Adrenal gland (tissue), 12 donors: ENCODE results near the gene MARCKS. TPM values are rescaled to one million over a fixed set of nuclear protein-coding genes. Genes with fewer than 3 reads are reported as not detected.

Experiments
- DNase-seq, 7 donors: peaks; one replicate each; pipeline ENCODE4 v3.0.0-alpha.2; 2019 to 2020
- H3K27ac ChIP-seq, 5 donors: fragments of 200-600 bp; sonication (generic) in 4 of 5; 1 replicate in 3 of 5; 2 replicates in 2 of 5; pipeline versions ENCODE4 v1.5.1 to v1.8.0; 2016 to 2020; ENCODE audit warnings: mild to moderate bottlenecking in 1 of 5
- H3K27me3 ChIP-seq: fragments of 200-600 bp; 2 replicates; pipeline ENCODE4 v1.8.0; 2021
- H3K36me3 ChIP-seq, 2 donors: fragments of 200-600 bp; replicated peaks in 1 of 2; 1 replicate in 1 of 2; 2 replicates in 1 of 2; pipeline versions ENCODE4 v1.5.1 to v1.8.0; 2018 to 2022
- H3K4me1 ChIP-seq, 2 donors: fragments of 200-600 bp; replicated peaks in 1 of 2; 1 replicate in 1 of 2; 2 replicates in 1 of 2; pipeline versions ENCODE4 v1.5.1 to v1.8.0; 2018 to 2021
- H3K4me3 ChIP-seq, 4 donors: fragments of 200-600 bp; sonication (generic) in 3 of 4; one replicate each; pipeline ENCODE4 v1.5.1; 2016 to 2018
- H3K9me3 ChIP-seq, 3 donors: fragments of 200-600 bp; sonication (generic) in 1 of 3; replicated peaks in 1 of 3; 1 replicate in 2 of 3; 2 replicates in 1 of 3; pipeline versions ENCODE4 v1.5.1 to v1.8.0; 2016 to 2021
- POLR2A ChIP-seq, 2 donors: fragments of 450-650 bp; IDR thresholded peaks; one replicate each; pipeline ENCODE4 v1.6.1; 2017; ENCODE audit warnings: antibody characterized with exemption in 2 of 2, mild to moderate bottlenecking in 2 of 2, moderate library complexity in 1 of 2
- WGBS, 4 donors: extraction: QIAGEN DNeasy Blood & Tissue Kit in 2 of 4; methylation state at CpG; one replicate each; pipeline versions ENCODE4 v1.1.5 to v1.1.7; 2013 to 2017; 5-methylcytosine and 5-hydroxymethylcytosine counted together
- intact Hi-C, 2 donors: fragments of 100-400 bp; cut with DNase I; formaldehyde crosslinking; loops; one replicate each; pipeline versions ENCODE4 v1.14.1 to v1.15.0; 2022 to 2023
- polyA plus RNA-seq, 3 donors: library from polyadenylated mRNA; stranded (reverse); fragments of 200-250 nt in 2 of 3; fragments of 350-450 nt in 1 of 3; fragmentation: Illumina TruSeq in 1 of 3; extraction: RNeasy Lipid Tissue Mini Kit (QIAGEN cat#74804) in 1 of 3; gene quantifications; one replicate each; pipeline ENCODE4 v1.2.3, GENCODE V29; 2013 to 2014
- total RNA-seq, 9 donors: library from RNA; depleted of rRNA in 4 of 9; stranded (reverse); fragments of >200 nt in 4 of 9; fragments of 120-200 nt in 1 of 9; fragmentation: NEBNext Ultra II Directional in 1 of 9; extraction: Animal tissue kit (Norgen Biotek cat#: 25700) in 1 of 9; gene quantifications; one replicate each; pipeline versions ENCODE4 v1.1.0 to v1.2.4, GENCODE V29; 2013 to 2023
- TF ChIP-seq, protein P1 (sequence below), 6 experiments: fragments of 450-650 bp in 4 of 6; fragments of 200-600 bp in 2 of 6; sonication (generic) in 1 of 6; IDR thresholded peaks; 1 replicate in 5 of 6; 2 replicates in 1 of 6; pipeline versions ENCODE4 v1.5.1 to v1.8.0; 2016 to 2021; ENCODE audit warnings: antibody characterized with exemption in 6 of 6, mild to moderate bottlenecking in 2 of 6, moderate library complexity in 1 of 6
- donor health status: healthy with polysubstance abuse.
- donor health status: Bipolar disorder and iron deficiency.
- donor health status: DM: yes; HTN: yes; CAD: no.
- donor health status: DM: no; HTN: no; CAD: no.
- donor health status: DM: no; HTN: no; CAD: no.
- donor health status: DM: yes; HTN: yes; CAD: no.

MARCKS gene
- total and polyA plus RNA-seq, 12 donors, result 8.7 to 71.3 (median 41.1) TPM

DNA sequence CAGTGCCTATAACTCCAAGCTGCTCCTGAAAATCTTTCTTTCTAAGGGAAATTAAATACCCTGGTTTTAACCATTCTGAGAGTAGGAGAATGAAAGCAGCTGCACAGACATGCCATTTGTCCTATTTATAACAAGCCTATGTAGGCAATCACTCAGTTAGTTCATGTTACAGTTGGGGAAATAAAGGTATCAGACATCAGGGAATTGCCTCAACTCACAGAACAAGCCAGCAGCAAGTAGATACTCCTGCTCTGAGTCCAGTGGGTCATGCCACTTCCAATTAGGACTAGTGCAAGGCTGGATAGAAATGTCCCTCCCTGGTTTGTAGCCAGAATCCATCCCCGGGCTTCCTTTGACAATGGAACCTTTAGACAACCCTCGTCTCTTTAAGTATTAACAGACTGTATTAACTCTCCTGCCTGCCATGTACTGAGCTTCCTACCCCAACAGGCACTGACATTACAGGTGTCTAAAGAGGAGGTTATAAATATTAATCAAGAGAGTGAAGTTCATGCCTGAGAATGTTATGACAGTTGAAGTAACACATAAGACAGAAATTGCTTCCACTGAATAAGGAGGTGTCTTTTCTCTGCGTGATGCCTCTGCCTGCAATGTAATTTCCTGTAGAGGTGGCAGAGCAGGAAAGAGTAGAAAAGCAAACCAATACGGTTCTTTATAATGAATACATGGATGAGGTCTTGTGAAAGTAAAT is 28.0 kb upstream of the MARCKS start:
- 68 to 80% (median 74%) methylated on average over 4 of the region's 4 CpGs for WGBS, 4 donors
- Histone ChIP-seq H3K9me3 (no peaks in the 10 kb centered on the region), H3K36me3 (no peaks in the 10 kb centered on the region), H3K4me3 (no peak overlapping the region), H3K27me3 (no peaks in the 10 kb centered on the region), H3K27ac (no peak overlapping the region), H3K4me1 (no peaks in the 10 kb centered on the region)
- no peak for DNase-seq
- intact Hi-C loops, result no loop called here
- TF ChIP-seq, protein P1, sequence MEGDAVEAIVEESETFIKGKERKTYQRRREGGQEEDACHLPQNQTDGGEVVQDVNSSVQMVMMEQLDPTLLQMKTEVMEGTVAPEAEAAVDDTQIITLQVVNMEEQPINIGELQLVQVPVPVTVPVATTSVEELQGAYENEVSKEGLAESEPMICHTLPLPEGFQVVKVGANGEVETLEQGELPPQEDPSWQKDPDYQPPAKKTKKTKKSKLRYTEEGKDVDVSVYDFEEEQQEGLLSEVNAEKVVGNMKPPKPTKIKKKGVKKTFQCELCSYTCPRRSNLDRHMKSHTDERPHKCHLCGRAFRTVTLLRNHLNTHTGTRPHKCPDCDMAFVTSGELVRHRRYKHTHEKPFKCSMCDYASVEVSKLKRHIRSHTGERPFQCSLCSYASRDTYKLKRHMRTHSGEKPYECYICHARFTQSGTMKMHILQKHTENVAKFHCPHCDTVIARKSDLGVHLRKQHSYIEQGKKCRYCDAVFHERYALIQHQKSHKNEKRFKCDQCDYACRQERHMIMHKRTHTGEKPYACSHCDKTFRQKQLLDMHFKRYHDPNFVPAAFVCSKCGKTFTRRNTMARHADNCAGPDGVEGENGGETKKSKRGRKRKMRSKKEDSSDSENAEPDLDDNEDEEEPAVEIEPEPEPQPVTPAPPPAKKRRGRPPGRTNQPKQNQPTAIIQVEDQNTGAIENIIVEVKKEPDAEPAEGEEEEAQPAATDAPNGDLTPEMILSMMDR (IDR thresholded peaks at IDR 0.05), result no peak
- no peak for TF ChIP-seq POLR2A (IDR thresholded peaks at IDR 0.05)

- TF ChIP-seq POLR2A (IDR thresholded peaks at IDR 0.05), result no peak
- TF ChIP-seq, protein P1 (IDR thresholded peaks at IDR 0.05), result no peak
- Histone ChIP-seq H3K4me3 (no peak overlapping the region), H3K27ac (no peak overlapping the region), H3K36me3 (no peaks in the 10 kb centered on the region), H3K9me3 (no peaks in the 10 kb centered on the region), H3K4me1 (no peaks in the 10 kb centered on the region), H3K27me3 (no peaks in the 10 kb centered on the region)
- intact Hi-C loops, result no loop called here
- DNase-seq, result no peak
- WGBS, 4 donors, result 38 to 65% (median 45%) methylated on average over 1 of the region's 1 CpG
Measured at GRCh38 chr6:113829696-113830045, 27.5 kb upstream of the MARCKS start.

DNA sequence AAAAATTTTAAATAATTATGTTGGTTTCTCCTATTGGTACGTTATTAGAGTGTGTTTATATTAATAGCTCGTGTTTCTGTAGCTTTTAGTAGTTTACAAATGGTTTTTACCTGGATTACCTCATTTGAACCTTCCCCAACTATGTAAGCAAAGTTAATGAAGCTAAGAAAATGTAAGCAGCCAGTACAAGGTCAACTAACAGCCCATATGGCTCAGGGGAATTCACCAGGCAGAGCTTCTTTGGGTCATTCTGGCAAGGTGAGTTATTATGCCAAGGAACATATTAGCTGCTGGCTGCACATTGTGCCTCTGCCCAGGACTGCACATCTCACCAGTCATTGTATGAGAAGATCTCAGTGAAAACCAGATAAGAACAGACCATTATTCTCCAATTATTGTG is 27.0 kb upstream of the MARCKS start:
- intact Hi-C loops, result no loop called here
- no peak for TF ChIP-seq POLR2A (IDR thresholded peaks at IDR 0.05)
- TF ChIP-seq, protein P1 (IDR thresholded peaks at IDR 0.05), result no peak
- no peak overlapping the region for H3K4me3 ChIP-seq
- H3K27ac ChIP-seq, result no peak overlapping the region
- DNase-seq, result no peak
- H3K27me3 ChIP-seq, result no peaks in the 10 kb centered on the region
- no peaks in the 10 kb centered on the region for H3K9me3 ChIP-seq
- 59 to 82% (median 75%) methylated on average over 2 of the region's 2 CpGs for WGBS, 4 donors
- no peaks in the 10 kb centered on the region for H3K36me3 ChIP-seq
- H3K4me1 ChIP-seq, result no peaks in the 10 kb centered on the region

DNA sequence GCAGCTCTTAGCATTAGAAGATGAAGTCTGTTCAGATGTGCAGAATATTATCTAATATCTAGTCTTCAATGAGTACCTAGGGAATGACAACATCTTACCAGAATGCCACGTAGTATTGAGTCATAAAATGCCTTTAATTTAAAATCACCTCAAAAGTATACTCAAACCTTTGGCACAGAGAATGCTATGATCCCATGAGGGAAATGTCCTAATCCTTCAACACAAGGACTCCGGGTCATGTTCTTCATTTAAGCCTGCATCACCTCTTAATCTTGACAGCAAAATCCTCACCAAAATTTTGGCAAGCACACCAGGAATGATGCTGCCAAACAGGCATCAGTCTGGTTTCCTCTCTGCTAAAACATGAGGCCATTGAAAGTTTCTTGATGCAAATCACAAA is 23.6 kb upstream of the MARCKS start:
- H3K4me1 ChIP-seq, result no peaks in the 10 kb centered on the region
- no peak overlapping the region for H3K4me3 ChIP-seq
- no peak overlapping the region for H3K27ac ChIP-seq
- DNase-seq, result no peak
- intact Hi-C loops, result no loop called here
- TF ChIP-seq, protein P1 (IDR thresholded peaks at IDR 0.05), result no peak
- no peak for TF ChIP-seq POLR2A (IDR thresholded peaks at IDR 0.05)
- 68 to 79% (median 75%) methylated on average over 2 of the region's 2 CpGs for WGBS, 4 donors
- no peaks in the 10 kb centered on the region for H3K27me3 ChIP-seq
- H3K36me3 ChIP-seq, result no peaks in the 10 kb centered on the region
- no peaks in the 10 kb centered on the region for H3K9me3 ChIP-seq
